ENCODE measurements around the gene ZNF430. TPM values are rescaled to one million over a fixed set of nuclear protein-coding genes. Genes with fewer than 3 reads are reported as not detected.

ZNF430 gene
- total and polyA plus RNA-seq, 10 donors = 3.3 to 32.4 (median 25.1) TPM

DNA sequence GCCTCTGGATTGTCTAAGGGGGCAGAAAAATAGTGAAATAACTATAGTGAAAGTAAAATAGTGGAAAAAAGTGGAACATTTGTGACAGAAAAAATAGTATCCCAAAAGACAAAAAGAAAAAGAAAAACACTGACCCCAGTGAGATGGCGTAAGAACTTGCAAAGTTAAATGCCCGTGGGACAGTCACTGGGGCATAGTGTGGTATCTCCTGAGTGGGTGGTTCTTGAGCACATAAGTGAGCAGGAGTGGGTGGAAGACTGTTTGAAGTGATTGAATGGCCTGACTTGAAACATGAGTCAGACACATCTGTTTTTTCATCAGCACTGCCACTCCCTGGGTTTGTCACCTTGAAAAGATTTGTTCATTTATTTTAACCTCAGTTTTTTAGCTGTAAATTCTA, 2.5 kb downstream of the ZNF430 start:
- H3K27me3 ChIP-seq (replicated peaks in 1 of 7) = no peaks in the 10 kb centered on the region
- WGBS, 5 donors = 47 to 80% (median 66%) methylated on average over 2 of the region's 2 CpGs
- no peaks in the 10 kb centered on the region for H3K9me3 ChIP-seq
- H3K36me3 ChIP-seq = peaks cover 0 to 54% (median 29%) of the 10 kb centered on the region in 6 donors
- H3K4me3 ChIP-seq = no peak overlapping the region
- H3K27ac ChIP-seq = no peak overlapping the region
- DNase-seq = no peak
- TF ChIP-seq POLR2A (IDR thresholded peaks at IDR 0.05) = no peak
- no peak for TF ChIP-seq POLR2AphosphoS5 (IDR thresholded peaks at IDR 0.05)
- no peak for TF ChIP-seq CTCF (IDR thresholded peaks at IDR 0.05 in 8 of 11, conservative IDR thresholded peaks at IDR 0.05 in 3 of 11)
- intact Hi-C loops (cut with DNase I; ENCODE audit: low total_unique reads) = no loop called here
- H3K4me1 ChIP-seq = peaks cover 5 to 72% (median 38%) of the 10 kb centered on the region in 6 donors

DNA sequence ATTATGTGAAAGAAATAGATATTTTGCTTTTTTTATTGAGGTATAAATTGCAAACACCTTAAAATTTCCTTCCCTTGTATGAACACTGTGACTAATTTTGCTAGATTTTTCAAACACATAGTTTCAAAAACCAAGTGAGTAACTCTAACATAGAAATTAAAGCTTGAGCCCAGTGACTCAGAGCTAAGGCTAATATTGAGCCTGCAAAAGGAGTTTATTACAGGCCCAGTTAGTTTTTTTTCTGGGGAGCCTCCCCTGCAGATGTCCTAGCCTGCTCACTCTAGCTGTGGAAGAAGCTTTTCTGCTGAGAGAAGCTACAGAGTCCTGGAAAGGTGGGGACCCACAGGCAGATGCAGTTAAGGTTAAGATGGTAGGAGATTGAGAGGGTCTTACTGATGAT, 3.4 kb downstream of the ZNF430 start:
- intact Hi-C loops (cut with DNase I; ENCODE audit: low total_unique reads) = no loop called here
- peaks cover 5 to 81% (median 44%) of the 10 kb centered on the region in 6 donors for H3K4me1 ChIP-seq

GRCh38 chr19:21028969-21029268, 8.5 kb downstream of the ZNF430 start:
- no peak for DNase-seq
- Histone ChIP-seq H3K27ac (no peak overlapping the region), H3K27me3 (replicated peaks in 1 of 7) (no peaks in the 10 kb centered on the region), H3K36me3 (peaks cover 0 to 99% (median 28%) of the 10 kb centered on the region in 6 donors), H3K9me3 (no peaks in the 10 kb centered on the region), H3K4me3 (no peak overlapping the region), H3K4me1 (peaks cover 0 to 72% (median 23%) of the 10 kb centered on the region in 6 donors)
- TF ChIP-seq POLR2AphosphoS5 (IDR thresholded peaks at IDR 0.05) = no peak
- TF ChIP-seq CTCF (IDR thresholded peaks at IDR 0.05 in 8 of 11, conservative IDR thresholded peaks at IDR 0.05 in 3 of 11) = no peak
- no peak for TF ChIP-seq POLR2A (IDR thresholded peaks at IDR 0.05)
- intact Hi-C loops (cut with DNase I; ENCODE audit: low total_unique reads) = no loop called here

More for the DNA sequence above, 3.4 kb downstream of the ZNF430 start:
- no peaks in the 10 kb centered on the region for H3K27me3 ChIP-seq (replicated peaks in 1 of 7)
- H3K36me3 ChIP-seq = peaks cover 0 to 63% (median 29%) of the 10 kb centered on the region in 6 donors
- H3K4me3 ChIP-seq = no peak overlapping the region
- DNase-seq = no peak
- TF ChIP-seq CTCF (IDR thresholded peaks at IDR 0.05 in 8 of 11, conservative IDR thresholded peaks at IDR 0.05 in 3 of 11) (no peak), POLR2A (IDR thresholded peaks at IDR 0.05) (no peak), POLR2AphosphoS5 (IDR thresholded peaks at IDR 0.05) (no peak)
- H3K27ac ChIP-seq = no peak overlapping the region
- H3K9me3 ChIP-seq = no peaks in the 10 kb centered on the region

DNA sequence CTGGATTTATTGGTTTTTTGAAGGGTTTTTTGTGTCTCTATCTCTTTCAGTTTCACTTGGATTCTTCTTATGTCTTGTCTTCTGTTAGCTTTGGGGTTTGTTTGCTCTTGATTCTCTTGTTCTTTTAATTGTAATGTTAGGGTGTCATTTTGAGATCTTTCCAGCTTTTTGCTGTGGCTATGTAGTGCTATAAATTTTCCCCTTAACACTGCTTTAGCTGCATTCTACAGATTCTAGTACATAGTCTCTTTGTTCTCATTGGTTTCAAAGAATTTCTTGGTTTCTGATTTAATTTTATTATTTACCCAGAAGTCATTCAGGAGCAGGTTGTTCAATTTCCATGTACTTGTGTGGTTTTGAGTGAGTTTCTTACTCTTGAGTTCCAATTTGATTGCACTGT, 24.6 kb downstream of the ZNF430 start:
- H3K9me3 ChIP-seq = peaks cover 15 to 84% (median 79%) of the 10 kb centered on the region in 8 donors
- no peaks in the 10 kb centered on the region for H3K27me3 ChIP-seq (replicated peaks in 1 of 7)
- no peaks in the 10 kb centered on the region for H3K4me1 ChIP-seq
- intact Hi-C loops (cut with DNase I; ENCODE audit: low total_unique reads) = no loop called here
- H3K27ac ChIP-seq = no peak overlapping the region
- no peak overlapping the region for H3K4me3 ChIP-seq
- no peak for DNase-seq
- peaks cover 0 to 96% (median 80%) of the 10 kb centered on the region in 6 donors for H3K36me3 ChIP-seq
- no peak for TF ChIP-seq CTCF (IDR thresholded peaks at IDR 0.05 in 8 of 11, conservative IDR thresholded peaks at IDR 0.05 in 3 of 11)
